Measurements from ENCODE around the gene ANAPC1.
A peak's percentile ranks its signal among the peaks of the same experiment; 100 is the strongest.
"Not testable (repeated sequence)": the region's sequence is repeated elsewhere in the genome, so short reads cannot be mapped to it uniquely, and the experiment has no call there.

Gene ANAPC1

GRCh38 chr2:111883661-111884591, at the start of gene ANAPC1:
TSS of gene ANAPC1 (minus strand) at chr2:111884193. CDS start at chr2:111880825, 3,368 bp downstream.
- DNase-seq, result peak; percentile 94

- DNase-seq, result no peak
Observed at GRCh38 chr2:111932841-111933291, 48.9 kb upstream of the ANAPC1 start.

- DNase-seq, result no peak
Observed at GRCh38 chr2:111930875-111931274, 46.9 kb upstream of the ANAPC1 start.

- DNase-seq, result no peak
Observed at GRCh38 chr2:111930409-111930808, 46.4 kb upstream of the ANAPC1 start.

GRCh38 chr2:111927723-111928122, 43.7 kb upstream of the ANAPC1 start:
- DNase-seq, result no peak

DNA sequence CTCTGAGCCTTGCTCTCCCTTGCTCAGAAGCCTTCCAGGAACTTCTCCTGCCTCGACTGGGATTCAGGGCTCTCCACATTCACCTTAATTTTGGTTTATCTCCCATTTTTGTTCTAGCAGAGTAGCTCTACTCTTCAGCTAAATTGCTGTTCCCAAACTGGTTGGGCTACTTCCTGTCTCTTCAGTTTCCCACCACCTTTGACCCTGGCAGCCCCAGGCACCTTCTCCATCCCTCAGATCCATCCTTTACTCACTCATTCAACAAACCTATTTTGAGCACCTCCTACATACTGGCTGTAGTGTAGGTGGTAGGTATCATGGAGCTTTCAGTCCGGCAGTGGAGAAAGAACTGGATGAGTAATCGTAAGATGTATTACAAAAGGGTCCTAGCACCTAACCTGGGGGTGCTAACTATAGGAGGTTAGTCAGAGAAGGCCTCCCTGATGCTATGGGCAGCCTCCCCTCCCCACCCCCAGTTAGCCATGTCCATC, 40.7 kb upstream of the ANAPC1 start:
- no peak for DNase-seq

DNA sequence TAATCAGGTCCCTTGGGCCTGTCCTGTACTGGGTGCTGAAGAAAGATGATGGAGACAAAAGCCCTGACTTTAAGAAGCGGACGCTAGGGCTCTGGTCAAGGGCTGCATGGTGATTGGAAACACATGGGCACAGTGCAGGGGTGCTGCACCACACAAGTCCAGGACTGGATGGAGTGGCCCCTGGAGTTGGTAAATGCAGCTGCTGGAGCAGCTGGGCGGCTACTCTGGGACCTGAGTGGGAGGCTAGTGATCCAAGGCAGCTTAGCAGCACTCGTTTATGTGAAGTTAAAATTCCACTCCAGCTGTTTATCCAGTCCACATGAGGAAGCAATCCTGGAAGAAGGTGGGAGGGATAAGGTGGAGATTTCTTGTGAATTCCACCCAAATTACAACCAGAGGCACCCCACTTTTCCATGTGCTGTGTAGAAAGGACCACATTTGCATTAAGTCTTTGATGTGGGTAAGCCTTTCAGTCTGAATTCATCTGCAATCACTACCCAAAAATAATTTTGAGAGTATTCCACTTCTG, 39.3 kb upstream of the ANAPC1 start:
- DNase-seq, result no peak

GRCh38 chr2:111919794-111920608, 36.0 kb upstream of the ANAPC1 start:
- DNase-seq, result no peak

DNA sequence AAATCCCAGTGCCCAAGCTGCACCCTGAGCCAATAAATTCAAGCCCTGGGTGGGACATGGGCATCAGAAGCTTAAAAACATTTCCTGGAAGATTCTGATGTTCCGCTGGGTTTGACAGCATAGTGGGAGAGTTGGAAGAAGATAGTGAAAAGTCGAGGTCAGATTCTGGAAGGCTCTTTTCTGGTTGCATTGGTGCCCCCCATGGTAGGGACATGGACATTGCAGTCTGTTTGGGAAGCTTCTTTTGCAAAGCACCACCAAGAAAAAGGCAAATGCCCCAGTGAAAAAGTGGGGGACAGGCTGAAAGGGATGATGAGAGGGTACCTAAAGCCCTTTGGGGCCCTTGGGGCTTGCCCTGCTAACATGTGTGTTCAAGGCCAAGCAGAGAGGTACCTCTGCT, 35.4 kb upstream of the ANAPC1 start:
- no peak for DNase-seq

DNA sequence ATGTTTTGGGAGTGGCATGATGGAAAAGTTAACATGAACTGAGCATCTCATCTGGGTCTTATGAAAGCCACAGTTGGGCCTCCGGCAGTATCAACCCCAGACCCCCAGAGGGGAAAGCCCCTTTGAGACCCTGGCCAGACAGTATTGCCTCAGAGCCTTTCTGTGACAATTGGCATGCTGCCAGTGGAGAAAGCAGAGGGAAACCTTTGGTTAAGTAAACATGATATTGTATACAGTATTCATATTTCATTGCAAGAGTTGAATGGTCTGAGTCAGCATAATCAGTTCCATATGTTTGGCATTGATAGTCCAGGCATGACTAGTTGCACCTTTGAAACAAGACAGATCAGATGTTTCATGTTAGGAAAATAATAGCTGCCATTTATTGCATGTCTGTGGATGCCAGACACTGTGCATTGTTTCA, 34.4 kb upstream of the ANAPC1 start:
- DNase-seq, result no peak

GRCh38 chr2:111917106-111917505, 33.1 kb upstream of the ANAPC1 start:
- no peak for DNase-seq

- DNase-seq, result no peak
Observed at GRCh38 chr2:111912547-111912946, 28.6 kb upstream of the ANAPC1 start.

DNA sequence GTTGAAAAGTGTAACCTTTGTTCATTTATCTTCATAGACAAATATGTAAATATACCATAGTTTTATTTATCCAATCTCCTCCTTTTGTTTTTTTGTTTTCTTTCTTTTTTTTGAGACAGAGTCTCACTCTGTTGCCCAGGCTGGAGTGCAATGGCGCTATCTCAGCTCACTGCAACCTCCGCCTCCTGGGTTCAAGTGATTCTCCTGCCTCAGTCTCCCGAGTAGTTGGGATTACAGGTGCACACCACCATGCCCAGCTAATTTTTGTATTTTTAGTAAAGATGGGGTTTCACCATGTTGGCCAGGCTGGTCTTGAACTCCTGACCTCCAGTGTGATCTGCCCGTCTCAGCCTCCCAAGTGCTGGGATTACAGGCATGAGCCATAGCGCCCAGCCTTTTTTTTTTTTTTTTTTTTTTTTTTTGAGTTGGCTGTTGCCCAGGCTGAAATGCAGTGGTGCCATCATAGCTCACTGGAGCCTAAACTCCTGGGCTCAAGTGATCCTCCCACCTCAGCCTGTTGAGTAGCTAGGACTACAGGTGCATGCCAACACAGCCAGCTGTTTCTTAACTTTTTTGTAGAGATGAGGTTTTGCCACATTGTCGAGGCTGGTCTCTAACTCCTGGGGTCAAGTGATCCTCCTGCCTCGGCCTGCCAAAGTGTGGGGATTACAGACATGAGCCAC, 27.4 kb upstream of the ANAPC1 start:
- not testable (repeated sequence) for DNase-seq

DNA sequence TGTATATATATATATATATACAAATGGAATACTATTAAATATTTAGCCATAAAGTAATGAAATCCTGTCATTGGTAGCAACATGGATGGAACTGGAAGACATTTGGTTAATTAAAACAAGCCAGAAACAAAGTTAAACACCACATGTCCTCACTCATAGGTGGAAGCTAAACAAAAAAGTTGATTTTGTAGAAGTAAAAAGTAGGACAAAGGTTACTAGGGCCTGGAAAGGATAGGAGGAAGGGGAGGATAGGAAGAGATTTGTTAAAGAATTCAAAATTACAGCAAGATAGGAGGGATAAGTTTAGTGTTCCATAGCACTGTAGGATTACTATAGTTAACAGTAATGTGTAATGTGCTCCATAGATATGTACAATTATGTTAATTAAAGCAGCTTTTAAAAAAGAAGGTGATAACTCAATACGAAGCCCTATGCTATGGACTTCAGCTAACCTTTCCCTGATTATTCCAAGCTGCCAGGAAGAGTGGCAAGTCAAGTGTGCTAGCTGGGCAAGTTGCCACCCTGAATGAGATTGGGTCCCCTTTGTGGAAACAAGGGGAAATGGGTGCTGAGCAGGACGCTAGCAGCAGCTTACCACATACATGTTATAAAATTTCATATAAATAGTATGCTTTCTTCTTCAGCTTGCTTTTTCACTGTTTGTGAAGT, 26.8 kb upstream of the ANAPC1 start:
- no peak for DNase-seq

DNA sequence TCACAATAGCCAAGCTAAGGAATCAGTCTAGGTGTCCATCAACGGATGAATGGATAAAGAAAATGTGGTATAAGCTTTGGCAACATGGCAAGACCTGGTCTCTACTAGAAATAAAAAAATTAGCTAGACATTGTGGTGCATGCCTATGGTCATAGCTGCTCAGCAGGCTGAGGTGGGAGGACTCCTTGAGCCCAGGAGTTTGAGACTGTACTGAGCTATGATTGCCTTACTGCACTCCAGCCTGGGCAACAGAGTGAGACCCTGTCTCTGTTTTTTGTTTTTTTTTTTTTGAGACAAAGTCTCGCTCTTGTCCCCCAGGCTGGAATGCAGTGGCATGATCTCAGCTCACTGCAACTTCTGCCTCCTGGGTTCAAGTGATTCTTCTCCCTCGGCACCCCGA, 26.0 kb upstream of the ANAPC1 start:
- not testable (repeated sequence) for DNase-seq

GRCh38 chr2:111909079-111909478, 25.1 kb upstream of the ANAPC1 start:
- DNase-seq, result no peak

GRCh38 chr2:111908578-111908977, 24.6 kb upstream of the ANAPC1 start:
- no peak for DNase-seq

GRCh38 chr2:111905990-111906735, 22.2 kb upstream of the ANAPC1 start:
- peak; percentile 24 for DNase-seq

DNA sequence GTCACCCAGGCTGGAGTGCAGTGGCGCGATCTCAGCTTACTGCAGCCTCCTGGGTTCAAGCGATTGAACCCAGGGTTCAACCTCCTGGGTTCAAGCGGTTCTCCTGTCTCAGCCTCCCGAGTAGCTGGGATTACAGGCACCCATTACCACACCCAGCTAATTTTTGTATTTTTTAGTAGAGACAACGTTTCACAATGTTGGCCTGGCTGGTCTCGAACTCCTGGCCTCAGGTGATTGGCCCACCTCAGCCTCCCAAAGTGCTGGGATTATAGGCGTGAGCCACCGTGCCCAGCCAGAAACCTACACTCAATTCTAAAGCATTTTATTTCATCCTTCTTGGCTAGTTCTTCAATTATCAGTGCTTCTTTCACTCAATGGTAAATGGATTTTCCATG, 21.5 kb upstream of the ANAPC1 start:
- DNase-seq, result not testable (repeated sequence)

DNA sequence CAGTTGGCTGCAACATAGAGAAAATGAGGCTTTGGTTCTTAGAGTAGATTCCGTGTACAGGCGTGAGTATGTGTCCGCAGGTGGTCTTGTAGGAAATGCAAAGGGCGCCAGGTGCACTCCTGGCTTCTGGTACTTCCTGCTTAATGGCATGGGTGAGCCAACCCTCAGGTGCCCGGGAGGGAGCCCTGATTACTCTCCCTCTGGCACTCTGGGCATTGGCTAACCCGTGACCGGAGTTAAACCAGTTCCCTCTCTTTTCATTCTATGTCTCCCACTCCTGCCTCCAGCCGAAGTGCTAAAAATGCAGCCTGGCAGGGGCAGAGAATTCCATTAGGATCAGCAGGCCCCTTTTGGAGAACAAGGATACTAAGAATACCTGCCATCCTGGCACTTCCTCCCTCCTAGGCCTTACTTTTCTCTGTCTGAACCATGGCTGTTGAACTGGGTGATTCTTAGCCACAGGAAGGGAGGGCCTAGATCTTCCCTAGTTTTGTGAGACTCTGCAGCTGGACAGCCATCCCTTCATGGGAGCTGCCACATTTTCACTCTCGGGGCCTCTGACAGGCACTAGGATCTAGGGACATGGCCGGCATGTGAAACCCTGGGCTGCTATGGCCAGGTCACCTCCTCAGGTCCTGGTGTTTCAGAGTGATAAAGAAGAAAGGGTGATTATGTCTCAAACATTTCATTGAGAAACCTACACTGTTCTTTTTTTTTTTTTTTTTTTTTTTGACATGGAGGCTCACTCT, 20.9 kb upstream of the ANAPC1 start:
- no peak for DNase-seq
